ENCODE results near the gene BPIFB1.
A peak's percentile ranks its signal among the peaks of the same experiment; 100 is the strongest.

BPIFB1 gene

DNA sequence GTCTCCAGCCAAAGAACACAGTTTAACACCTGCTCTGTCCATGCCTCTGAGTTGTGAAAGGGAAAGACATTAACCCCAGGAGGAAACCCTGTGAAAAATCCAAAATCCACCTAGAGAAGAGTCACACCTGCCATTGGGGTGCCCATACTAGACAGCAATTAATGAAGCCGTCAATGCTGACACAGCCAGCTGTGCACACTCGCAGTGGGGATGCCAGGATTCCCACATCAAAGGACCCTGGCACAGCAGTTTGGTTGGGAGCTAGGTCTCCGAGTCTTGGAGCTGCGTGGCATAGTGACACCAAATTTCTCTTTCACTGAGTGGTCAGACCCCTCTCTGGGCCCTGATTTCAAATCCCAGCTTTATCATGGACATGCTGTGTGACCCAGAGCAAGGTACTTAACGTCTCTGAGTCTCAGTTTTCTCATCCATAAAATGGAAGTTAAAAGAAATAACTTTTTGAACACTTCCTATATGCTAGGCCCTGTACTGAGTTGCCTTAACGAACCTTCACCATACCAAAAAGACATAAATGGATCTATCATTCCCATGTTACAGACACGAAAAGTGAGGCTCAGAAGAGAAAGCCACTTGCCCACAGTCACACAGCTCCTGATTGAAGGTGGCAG is 30.8 kb downstream of the BPIFB1 start:
- DNase-seq (ENCODE audit: low read depth, low spot score), result peak; percentile 54
- no peak overlapping the region for H3K4me3 ChIP-seq (ENCODE audit: low read length)

DNA sequence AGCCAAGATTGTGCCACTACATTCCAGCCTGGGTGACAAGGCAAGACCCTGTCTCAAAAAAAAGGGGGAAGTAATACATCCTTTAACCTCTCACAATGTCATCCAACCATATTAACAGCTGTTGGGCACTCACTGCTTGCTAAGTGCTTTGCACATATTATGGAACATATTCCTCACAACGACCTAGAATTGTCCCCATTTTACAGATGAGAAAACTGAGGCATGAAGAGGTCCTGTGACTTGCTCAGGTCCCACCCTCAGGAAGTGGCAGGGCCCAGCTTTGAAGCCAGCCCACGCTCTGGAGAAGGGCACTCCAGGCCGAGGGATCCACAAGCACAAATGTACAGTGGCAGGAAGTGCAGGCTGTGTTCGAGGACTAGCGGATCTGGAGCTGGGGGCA is 33.3 kb downstream of the BPIFB1 start:
- no peak for DNase-seq (ENCODE audit: low read depth, low spot score)
- H3K4me3 ChIP-seq (ENCODE audit: low read length), result no peak overlapping the region

DNA sequence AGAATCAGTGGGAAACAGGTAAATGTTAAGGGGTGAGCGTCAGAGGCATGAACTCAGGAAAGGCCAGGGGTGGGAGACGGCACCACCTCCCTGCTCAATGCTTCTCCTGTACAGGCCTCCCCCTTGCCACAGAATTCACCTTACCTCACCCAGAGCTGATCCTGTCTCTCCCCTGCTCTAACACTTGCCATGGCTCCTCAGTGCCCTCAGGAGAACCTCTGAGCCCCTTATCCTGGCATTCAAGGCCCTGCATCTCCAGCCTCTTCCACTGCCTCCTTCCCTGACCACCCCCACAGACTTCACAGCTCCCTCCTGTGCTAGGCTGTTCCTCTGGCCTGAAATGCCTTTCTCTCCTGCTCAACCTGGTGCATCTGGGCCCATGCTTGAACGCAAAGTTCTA is 33.9 kb downstream of the BPIFB1 start:
- DNase-seq (ENCODE audit: low read depth, low spot score), result no peak
- H3K4me3 ChIP-seq (ENCODE audit: low read length), result no peak overlapping the region

DNA sequence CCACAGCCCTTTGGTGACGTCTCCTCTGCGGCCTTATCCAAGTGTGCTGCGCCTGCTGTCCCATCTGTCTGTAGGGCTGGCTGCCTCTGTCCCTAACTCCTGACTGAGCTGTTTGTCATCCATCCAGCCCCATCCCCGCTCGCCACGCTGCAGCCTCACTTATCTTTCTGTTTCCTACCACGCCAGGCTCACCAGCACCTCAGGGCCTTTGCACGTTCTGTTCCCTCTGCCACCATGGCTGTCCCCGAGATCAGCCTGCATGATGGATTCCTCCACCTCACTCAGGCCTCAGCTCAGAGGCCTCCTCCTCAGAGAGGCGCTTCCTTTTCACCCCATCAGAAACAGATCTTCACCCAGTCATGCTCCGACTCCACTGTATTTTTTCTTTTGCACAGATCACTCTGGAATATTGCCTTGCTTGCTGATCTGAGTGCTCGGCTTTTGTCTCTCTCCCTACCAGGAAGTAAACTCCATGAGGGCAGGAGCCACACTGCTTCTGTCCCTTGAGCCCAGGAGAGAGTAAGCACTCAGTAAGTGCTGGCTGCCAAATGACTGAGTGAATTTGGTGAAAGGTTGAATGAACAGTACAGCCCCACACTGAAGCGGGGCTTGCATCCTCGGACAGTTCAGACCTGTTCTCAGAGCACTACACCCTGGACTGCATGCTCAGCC is 34.5 kb downstream of the BPIFB1 start:
- no peak overlapping the region for H3K4me3 ChIP-seq (ENCODE audit: low read length)
- no peak for DNase-seq (ENCODE audit: low read depth, low spot score)

DNA sequence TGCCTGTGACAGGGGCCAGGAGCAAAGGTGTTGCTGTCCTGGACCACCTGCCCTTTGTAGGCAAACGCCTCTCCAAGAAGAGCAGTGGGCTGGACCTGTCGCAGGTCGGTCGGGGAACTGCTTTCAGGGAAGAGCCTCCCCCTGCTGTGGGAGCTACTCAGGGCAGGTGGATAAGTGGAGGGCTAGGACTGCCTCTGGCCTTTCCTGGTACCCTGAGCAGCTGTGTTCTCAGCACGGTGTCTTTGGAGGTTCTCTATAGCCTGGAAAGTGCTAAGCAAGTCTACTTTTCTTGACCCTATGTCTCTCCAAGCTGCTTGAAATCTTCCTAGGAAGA is 35.0 kb downstream of the BPIFB1 start:
- no peak for DNase-seq (ENCODE audit: low read depth, low spot score)

DNA sequence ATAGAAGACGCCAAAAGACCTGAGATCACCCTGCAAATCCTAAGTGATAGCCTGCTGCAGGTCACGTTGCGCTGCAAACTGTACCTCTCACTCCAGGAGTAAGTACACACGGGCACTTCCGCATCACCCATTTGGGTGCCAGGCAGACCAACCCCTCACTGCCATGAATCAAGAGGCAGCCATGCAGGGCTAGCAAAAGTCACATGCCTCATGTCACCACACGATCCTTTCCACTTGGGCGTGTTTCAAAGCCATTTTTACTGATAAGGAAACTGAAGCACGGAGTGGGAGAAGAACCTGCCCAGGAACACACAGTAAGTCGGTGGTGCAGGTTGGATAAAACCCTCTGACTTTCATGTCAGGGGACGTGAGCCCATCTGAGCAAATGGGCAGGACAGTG is 37.0 kb downstream of the BPIFB1 start:
- no peak overlapping the region for H3K4me3 ChIP-seq (ENCODE audit: low read length)
- no peak for DNase-seq (ENCODE audit: low read depth, low spot score)

More for the DNA sequence above, 35.0 kb downstream of the BPIFB1 start:
- no peak overlapping the region for H3K4me3 ChIP-seq (ENCODE audit: low read length)

DNA sequence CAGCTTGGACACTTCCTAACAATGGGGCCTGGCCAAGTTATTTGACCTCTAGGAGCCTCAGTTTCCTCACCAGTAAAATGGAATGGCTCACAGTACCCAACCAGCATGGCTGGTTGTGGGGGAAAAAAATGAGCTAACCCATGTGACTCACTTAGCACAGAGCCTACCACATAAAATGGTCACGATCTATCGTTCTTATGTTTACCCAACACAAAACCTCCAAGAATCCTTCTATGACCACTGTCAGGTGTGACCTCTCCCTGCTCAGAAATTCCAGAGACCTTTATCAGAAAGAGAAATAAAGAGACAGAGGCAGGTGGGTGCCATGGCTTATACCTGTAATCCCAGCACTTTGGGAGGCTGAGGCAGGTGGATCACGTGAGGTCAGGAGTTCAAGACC is 39.4 kb downstream of the BPIFB1 start:
- no peak overlapping the region for H3K4me3 ChIP-seq (ENCODE audit: low read length)
- no peak for DNase-seq (ENCODE audit: low read depth, low spot score)

DNA sequence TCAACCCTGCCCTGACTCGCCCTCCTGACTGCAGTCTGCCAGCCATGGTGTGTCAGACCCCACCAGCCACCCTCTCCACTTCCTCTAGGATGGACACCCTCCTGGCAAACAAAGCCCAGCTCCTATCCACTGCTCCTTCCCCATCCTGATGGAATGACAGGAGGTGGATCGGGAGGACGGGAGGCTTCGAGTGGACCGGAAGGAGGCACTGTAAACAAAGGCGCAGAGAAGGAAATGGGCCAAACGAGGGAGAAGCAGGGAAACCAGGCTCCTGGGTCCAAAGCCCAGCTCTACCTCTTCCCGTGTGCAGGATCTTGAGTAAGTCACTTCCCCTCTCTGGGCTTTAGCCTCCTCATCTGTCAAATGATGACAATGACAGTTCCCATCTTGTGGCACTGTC is 40.2 kb downstream of the BPIFB1 start:
- no peak overlapping the region for H3K4me3 ChIP-seq (ENCODE audit: low read length)
- no peak for DNase-seq (ENCODE audit: low read depth, low spot score)

DNA sequence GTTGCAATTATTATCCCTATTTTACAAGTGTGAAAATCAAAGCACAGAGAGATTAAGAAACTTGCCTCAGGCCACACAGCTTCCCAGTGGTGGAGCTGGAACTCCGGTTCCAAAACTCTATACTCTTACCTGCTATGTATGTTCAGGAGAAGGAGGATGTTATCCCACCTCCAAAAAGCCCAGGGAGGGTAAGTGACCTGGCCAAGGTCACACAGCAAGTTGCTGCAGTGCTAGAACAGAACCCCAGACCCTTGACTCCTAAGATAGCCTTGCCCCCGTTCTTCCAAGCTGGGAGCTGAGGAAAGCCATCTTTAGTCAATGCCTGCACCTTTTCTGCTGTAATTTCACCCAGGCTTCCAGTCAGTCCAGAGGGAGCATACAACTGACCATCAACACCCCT is 42.3 kb downstream of the BPIFB1 start:
- no peak for DNase-seq (ENCODE audit: low read depth, low spot score)
- no peak overlapping the region for H3K4me3 ChIP-seq (ENCODE audit: low read length)

DNA sequence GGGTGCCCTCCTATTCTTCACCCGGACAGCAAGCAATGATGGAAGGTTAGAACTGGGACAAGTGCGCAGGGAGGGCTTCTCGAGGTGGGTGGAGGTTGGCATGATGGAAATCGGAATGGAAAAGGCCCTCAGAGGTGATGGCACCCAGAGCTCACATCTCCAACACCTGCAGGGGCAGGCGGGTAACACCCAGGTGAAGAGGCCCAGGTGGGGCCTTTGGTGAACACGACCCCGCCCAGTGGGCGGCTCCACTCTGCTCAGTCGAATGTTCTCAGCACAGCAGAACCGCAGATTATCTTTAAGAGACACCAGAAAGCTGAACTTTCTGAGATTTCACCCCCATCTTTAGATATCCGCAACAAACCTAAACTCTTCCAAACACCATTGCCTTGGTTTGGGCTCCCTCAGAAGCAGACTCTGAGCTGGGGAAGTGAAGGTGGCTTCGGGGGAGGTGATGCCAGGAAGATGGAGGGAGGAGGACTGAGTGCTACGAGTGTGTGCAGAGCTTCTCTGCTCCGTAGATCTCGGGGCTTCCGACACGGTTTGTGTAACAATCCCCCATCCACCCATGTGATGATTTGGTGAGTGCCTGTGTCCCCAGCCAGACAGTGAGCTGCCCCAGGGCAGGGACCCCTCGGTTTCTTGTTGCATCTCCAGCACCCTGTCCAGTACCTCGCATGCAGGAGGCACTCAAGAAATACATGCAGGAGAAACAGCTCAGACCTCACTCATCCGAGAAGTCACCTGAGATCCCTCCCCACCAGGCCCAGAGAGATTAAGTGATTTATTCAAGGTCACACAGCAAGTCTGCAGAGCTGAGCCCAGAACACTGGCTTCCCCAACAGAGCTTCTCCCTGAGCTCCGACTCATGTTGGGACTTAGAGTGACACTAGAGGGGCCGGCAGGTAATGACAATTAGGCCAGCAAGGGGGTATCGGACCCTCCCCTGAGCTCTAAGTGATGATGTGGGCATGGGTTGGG is 45.4 kb downstream of the BPIFB1 start:
- no peak overlapping the region for H3K4me3 ChIP-seq (ENCODE audit: low read length)
- DNase-seq (ENCODE audit: low read depth, low spot score), result no peak

DNA sequence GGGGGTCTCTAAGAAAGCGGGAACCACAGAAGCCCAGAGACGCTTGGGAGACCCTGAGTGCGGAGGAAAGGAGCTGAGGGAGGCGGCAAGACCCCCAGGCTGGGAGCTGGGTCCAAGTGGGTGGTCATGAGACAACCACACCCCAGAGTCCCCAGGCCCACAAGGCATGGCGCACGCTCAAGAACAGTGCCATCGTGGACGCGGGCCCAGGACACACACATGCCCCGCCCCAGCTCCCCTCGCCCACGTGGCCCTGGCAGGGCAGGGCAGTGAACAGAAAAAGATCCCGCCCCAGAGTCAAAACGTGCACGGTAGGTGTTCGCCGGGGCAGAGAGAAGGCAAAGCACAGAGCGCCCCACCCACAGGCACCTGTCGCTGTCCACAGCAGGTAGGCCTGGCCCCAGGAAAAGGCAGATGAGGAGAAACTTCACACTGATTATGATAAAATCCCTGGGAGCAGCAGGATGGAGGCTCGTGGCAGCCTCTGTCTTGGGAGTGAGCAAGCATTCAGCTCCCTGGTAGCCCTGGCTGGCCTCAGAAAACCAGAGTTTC is 50.0 kb downstream of the BPIFB1 start:
- no peak overlapping the region for H3K4me3 ChIP-seq (ENCODE audit: low read length)
- no peak for DNase-seq (ENCODE audit: low read depth, low spot score)

DNA sequence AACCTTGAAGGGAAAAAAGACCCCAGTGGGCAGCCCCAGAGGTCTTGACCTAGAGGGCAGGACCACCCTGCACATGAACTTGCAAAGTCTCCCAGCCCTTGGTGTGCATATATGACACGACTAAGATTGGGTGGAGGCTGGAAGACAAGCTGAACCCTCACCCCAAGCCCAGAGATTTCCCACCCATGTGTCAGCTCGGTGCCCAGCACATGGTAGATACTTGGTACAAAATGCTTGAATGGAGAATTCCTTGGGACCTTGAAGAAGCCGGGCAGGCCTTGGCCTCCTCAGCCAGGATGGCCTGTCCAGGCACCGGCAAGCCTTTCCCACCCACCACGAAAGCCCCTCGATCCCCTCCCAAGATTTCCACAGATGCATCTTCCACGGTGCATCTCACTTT is 50.6 kb downstream of the BPIFB1 start:
- DNase-seq (ENCODE audit: low read depth, low spot score), result no peak
- no peak overlapping the region for H3K4me3 ChIP-seq (ENCODE audit: low read length)

DNA sequence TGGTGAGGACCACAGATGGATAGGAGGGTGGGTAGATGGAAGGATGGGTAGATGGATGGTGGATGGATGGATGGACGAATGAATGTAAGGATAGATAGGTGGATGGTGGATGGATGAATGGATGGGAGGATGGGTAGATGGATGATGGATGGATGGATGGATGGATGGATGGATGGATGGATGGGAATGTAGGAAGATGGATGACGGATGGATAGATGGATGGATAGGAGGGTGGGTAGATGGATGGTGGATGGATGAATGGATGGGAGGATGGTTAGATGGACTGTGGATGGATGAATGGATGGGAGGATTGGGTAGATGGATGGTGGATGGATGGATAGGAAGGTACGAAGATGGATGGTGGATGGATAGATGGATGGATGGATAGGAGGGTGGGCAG is 51.1 kb downstream of the BPIFB1 start:
- DNase-seq (ENCODE audit: low read depth, low spot score), result no peak
- H3K4me3 ChIP-seq (ENCODE audit: low read length), result no peak overlapping the region

DNA sequence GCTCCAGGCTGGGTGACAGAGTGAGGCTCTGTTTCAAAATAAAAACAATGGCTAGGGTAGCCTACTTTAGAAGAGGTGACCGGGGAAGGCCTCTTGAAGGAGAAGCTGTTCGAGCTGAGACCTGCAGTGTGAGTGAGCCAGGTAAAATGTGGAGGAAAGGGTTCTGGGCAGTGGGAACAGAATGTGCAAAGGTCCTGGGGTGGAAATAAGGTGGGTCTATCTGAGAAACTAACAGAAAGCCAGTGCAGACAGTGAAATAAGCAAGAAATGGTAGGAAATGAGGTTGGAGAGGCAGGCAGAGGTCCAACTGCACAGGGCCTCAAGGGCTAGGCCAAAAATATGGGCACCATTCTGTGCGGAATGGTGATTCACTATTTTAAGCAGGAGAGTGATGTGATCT is 53.4 kb downstream of the BPIFB1 start:
- no peak overlapping the region for H3K4me3 ChIP-seq (ENCODE audit: low read length)
- no peak for DNase-seq (ENCODE audit: low read depth, low spot score)

DNA sequence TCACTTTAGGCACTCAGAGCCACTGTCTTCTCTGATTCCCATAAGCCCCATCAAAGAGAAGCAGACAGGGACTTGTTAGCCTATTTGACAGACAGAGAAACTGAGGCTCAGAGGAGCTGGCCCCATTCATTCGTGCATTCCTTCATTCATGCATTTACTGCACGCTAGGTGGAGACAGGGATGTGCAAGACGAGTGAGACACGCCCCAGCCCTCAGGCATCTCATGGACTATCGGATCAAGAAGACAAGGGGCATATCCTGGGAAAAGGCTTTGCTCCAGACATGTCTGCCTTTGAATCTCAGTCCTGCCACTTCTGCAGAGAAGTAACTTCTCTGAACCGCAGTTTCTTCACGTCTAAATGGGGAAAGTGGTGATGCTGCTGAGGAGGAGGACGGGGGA is 54.1 kb downstream of the BPIFB1 start:
- DNase-seq (ENCODE audit: low read depth, low spot score), result no peak

DNA sequence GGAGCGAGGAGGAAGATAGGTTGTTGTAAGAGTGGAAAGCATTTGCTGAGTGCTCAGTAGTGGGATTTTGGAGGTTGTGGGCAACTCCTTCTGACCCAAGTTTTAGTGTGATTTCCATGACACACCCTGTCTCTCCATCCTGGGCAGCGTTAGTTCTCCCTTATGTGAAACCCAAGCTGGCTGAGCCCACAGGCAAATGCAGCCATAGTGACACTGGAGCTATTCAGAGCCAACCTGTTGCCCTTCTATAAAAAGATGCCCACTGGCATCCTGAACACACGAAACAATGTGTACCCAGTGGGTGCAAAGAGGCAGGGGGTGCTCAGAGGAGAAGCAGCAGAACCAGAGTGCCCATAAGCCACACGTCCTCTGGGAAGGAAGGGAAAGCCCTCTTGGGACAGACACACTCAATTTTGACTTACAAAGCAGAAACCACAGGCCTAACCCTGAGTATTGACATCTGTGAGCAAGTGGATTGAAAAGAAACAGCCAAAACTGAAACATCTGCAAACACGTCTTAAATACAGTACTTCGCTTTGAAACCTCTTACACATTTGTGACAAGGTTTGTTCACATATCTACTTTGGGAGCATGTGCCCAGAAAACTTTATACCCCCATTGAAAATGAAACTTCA is 54.6 kb downstream of the BPIFB1 start:
- peak; percentile 30 for DNase-seq (ENCODE audit: low read depth, low spot score)
- H3K4me3 ChIP-seq (ENCODE audit: low read length), result no peak overlapping the region

More for the DNA sequence above, 54.1 kb downstream of the BPIFB1 start:
- H3K4me3 ChIP-seq (ENCODE audit: low read length), result no peak overlapping the region

DNA sequence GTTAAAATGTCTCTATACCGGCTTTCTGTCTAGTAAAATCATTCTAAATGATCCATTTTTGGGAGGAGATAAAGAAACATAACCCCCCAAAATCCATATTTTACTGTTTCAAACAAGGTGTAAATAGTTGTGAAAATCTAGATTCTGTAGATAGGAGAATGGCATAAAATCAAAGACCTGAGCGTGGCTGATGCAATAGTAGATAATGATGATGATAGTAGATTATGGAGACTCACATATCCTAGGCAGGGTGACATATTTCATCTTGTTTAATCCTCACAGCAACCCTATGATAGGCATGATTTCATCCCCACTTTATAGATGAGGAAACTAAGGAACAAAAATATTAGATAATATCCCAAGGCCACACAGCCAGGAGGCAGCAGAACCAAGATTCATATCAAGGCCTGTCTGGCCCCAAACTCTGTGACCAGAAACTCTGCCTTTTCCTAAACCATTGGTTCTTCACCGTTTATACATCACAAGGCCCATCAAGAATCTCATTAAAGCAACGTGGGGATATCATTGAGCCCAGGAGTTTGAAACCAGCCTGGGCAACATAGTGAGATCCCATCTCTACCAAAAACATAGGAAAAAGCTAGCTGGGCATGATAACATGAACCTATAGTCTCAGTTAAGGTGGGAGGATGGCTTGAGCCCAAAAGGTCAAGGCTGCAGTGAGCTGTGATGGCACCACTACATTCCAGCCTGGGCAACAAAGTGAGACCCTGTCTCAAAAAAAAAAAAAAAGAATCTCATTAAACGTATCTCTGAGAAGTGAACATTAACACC is 55.6 kb downstream of the BPIFB1 start:
- no peak for DNase-seq (ENCODE audit: low read depth, low spot score)
- no peak overlapping the region for H3K4me3 ChIP-seq (ENCODE audit: low read length)

DNA sequence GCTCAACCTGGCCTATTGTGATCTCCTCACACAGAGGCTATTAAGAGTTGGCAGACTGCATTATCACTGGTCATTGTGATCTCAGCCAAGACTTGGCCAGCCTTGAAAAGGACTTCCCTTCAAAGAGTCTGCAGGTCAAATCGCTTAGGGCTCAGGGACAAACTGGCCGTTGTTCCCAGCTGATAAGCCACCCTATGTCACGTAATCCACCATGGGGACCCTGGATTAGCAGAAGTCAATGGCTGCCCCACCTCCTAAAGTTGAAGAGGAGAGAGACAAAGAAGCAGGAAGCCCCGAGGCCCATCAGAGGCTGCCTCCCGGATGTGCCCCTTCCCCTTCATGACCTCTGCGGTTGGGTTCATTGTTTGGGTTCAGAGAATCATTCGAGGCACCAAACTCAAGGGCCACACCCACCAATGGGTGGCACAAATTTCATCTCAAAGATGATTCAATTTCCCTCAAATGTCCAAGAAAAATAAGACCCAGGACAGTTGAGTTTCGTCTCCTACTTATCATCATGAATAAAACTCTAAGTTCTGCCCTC is 56.6 kb downstream of the BPIFB1 start:
- DNase-seq (ENCODE audit: low read depth, low spot score), result no peak
- no peak overlapping the region for H3K4me3 ChIP-seq (ENCODE audit: low read length)

Data from Jurkat, Clone E6-1 (cell line).